GM21390 (cell line): ENCODE measurements around the gene BTBD9.

Experiments used
- ATAC-seq: cut with Tn5 transposase; IDR thresholded peaks from one replicate; pipeline ENCODE4 v1.9.1; 2021; ENCODE audit not compliant: unreplicated experiment

Gene BTBD9

GRCh38 chr6:38185244-38185643, 454.5 kb downstream of the BTBD9 start:
- no peak for ATAC-seq

- ATAC-seq, result no peak
These were observed 455.1 kb downstream of the BTBD9 start for GRCh38 chr6:38184585-38185080.

GRCh38 chr6:38183856-38184584, 455.7 kb downstream of the BTBD9 start:
- no peak for ATAC-seq

- no peak for ATAC-seq
These were observed 457.3 kb downstream of the BTBD9 start for GRCh38 chr6:38182426-38182825.

- no peak for ATAC-seq
These were observed 459.1 kb downstream of the BTBD9 start for GRCh38 chr6:38180586-38180985.

- no peak for ATAC-seq
These were observed 459.8 kb downstream of the BTBD9 start for GRCh38 chr6:38179794-38180430.

GRCh38 chr6:38179300-38179699, 460.4 kb downstream of the BTBD9 start:
- no peak for ATAC-seq

GRCh38 chr6:38178584-38178886, 461.2 kb downstream of the BTBD9 start:
- ATAC-seq, result no peak

GRCh38 chr6:38177882-38178583, 461.7 kb downstream of the BTBD9 start:
- ATAC-seq, result no peak

GRCh38 chr6:38176797-38177751, 462.7 kb downstream of the BTBD9 start:
- ATAC-seq, result no peak

- ATAC-seq, result no peak
These were observed 463.9 kb downstream of the BTBD9 start for GRCh38 chr6:38175786-38176185.

- no peak for ATAC-seq
These were observed 464.8 kb downstream of the BTBD9 start for GRCh38 chr6:38174806-38175495.

- no peak for ATAC-seq
These were observed 465.4 kb downstream of the BTBD9 start for GRCh38 chr6:38174315-38174714.

GRCh38 chr6:38173909-38174308, 465.8 kb downstream of the BTBD9 start:
- no peak for ATAC-seq

- no peak for ATAC-seq
These were observed 466.9 kb downstream of the BTBD9 start for GRCh38 chr6:38172739-38173410.

- ATAC-seq, result no peak
These were observed 467.6 kb downstream of the BTBD9 start for GRCh38 chr6:38171997-38172738.

GRCh38 chr6:38170666-38171355, 468.9 kb downstream of the BTBD9 start:
- no peak for ATAC-seq

- ATAC-seq, result no peak
These were observed 469.7 kb downstream of the BTBD9 start for GRCh38 chr6:38169977-38170526.
